Measurements from ENCODE around the gene SLC15A1.
A peak's percentile ranks its signal among the peaks of the same experiment; 100 is the strongest.

The SLC15A1 gene

GRCh38 chr13:98697791-98698190 is 54.7 kb downstream of the SLC15A1 start:
- DNase-seq (ENCODE audit: low spot score) = no peak

GRCh38 chr13:98693756-98694155 is 58.7 kb downstream of the SLC15A1 start:
- DNase-seq (ENCODE audit: low spot score) = no peak

GRCh38 chr13:98691360-98691759 is 61.1 kb downstream of the SLC15A1 start:
- no peak for DNase-seq (ENCODE audit: low spot score)

- DNase-seq (ENCODE audit: low spot score) = no peak
Measured at GRCh38 chr13:98690348-98691022, 62.0 kb downstream of the SLC15A1 start.

- DNase-seq (ENCODE audit: low spot score) = no peak
Measured at GRCh38 chr13:98689347-98689968, 63.0 kb downstream of the SLC15A1 start.

GRCh38 chr13:98688373-98688772 is 64.1 kb downstream of the SLC15A1 start:
- DNase-seq (ENCODE audit: low spot score) = no peak

- DNase-seq (ENCODE audit: low spot score) = no peak
Measured at GRCh38 chr13:98687319-98687718, 65.2 kb downstream of the SLC15A1 start.

GRCh38 chr13:98686270-98686669 is 66.2 kb downstream of the SLC15A1 start:
- DNase-seq (ENCODE audit: low spot score) = no peak

GRCh38 chr13:98685146-98685545 is 67.3 kb downstream of the SLC15A1 start:
- DNase-seq (ENCODE audit: low spot score) = no peak

GRCh38 chr13:98681049-98681448 is 71.4 kb downstream of the SLC15A1 start:
- no peak for DNase-seq (ENCODE audit: low spot score)

GRCh38 chr13:98678741-98679140 is 73.7 kb downstream of the SLC15A1 start:
- DNase-seq (ENCODE audit: low spot score) = no peak

GRCh38 chr13:98677398-98677797 is 75.1 kb downstream of the SLC15A1 start:
- no peak for DNase-seq (ENCODE audit: low spot score)

- DNase-seq (ENCODE audit: low spot score) = no peak
Measured at GRCh38 chr13:98676239-98676638, 76.2 kb downstream of the SLC15A1 start.

- no peak for DNase-seq (ENCODE audit: low spot score)
Measured at GRCh38 chr13:98675837-98676236, 76.6 kb downstream of the SLC15A1 start.

GRCh38 chr13:98675066-98675465 is 77.4 kb downstream of the SLC15A1 start:
- no peak for DNase-seq (ENCODE audit: low spot score)

GRCh38 chr13:98672947-98673613 is 79.4 kb downstream of the SLC15A1 start:
- peak; percentile 72 for DNase-seq (ENCODE audit: low spot score)

GRCh38 chr13:98668155-98668554 is 84.3 kb downstream of the SLC15A1 start:
- DNase-seq (ENCODE audit: low spot score) = no peak

- no peak for DNase-seq (ENCODE audit: low spot score)
Measured at GRCh38 chr13:98665638-98665995, 86.9 kb downstream of the SLC15A1 start.

GRCh38 chr13:98664924-98665637 is 87.4 kb downstream of the SLC15A1 start:
- no peak for DNase-seq (ENCODE audit: low spot score)

- DNase-seq (ENCODE audit: low spot score) = no peak
Measured at GRCh38 chr13:98664510-98664909, 88.0 kb downstream of the SLC15A1 start.

- no peak for DNase-seq (ENCODE audit: low spot score)
Measured at GRCh38 chr13:98664047-98664446, 88.4 kb downstream of the SLC15A1 start.

GRCh38 chr13:98658131-98658530 is 94.3 kb downstream of the SLC15A1 start:
- no peak for DNase-seq (ENCODE audit: low spot score)
